Endothelial cell of umbilical vein (primary cell): ENCODE measurements around the gene CAMTA1.

ENCODE experiments used
- CTCF ChIP-seq, 2 donors: IDR thresholded peaks; 1 replicate in 1 of 2; 2 replicates in 1 of 2; pipeline ENCODE4 v1.5.1; 2011; ENCODE audit warnings: low read length in 2 of 2, mild to moderate bottlenecking in 2 of 2, moderate library complexity in 2 of 2, control low read depth in 1 of 2, inconsistent platforms in 1 of 2, low read depth in 1 of 2; ENCODE audit not compliant: insufficient read depth in 1 of 2; ENCODE audit errors: extremely low read depth in 1 of 2
- EZH2 ChIP-seq: IDR thresholded peaks from 2 replicates; pipeline ENCODE4 v1.6.1; 2012; ENCODE audit warnings: borderline replicate concordance, low read depth, mild to moderate bottlenecking, moderate library complexity, low read length, inconsistent platforms; ENCODE audit not compliant: severe bottlenecking
- JUN ChIP-seq: IDR thresholded peaks from 2 replicates; pipeline ENCODE4 v1.6.1; 2011; ENCODE audit warnings: borderline replicate concordance, low read depth; ENCODE audit not compliant: insufficient read length, insufficient read depth
- MAX ChIP-seq: IDR thresholded peaks from 2 replicates; pipeline ENCODE4 v1.6.1; 2011; ENCODE audit not compliant: insufficient read depth, insufficient read length
- POLR2A ChIP-seq: IDR thresholded peaks from 2 replicates; pipeline ENCODE4 v1.6.1; 2012; ENCODE audit warnings: low read depth, mild to moderate bottlenecking, control low read depth, low read length
- POLR2AphosphoS5 ChIP-seq: IDR thresholded peaks from 2 replicates; pipeline ENCODE4 v1.6.1; 2012; ENCODE audit warnings: low read depth, mild to moderate bottlenecking, control low read depth, low read length, moderate library complexity; ENCODE audit not compliant: insufficient read depth

- no peak for TF ChIP-seq MAX
- no peak for TF ChIP-seq CTCF (IDR thresholded peaks at IDR 0.05; ENCODE audit: extremely low read depth in 1 of 2, insufficient read depth in 1 of 2, low read depth in 1 of 2, low read length in 2 of 2)
- no peak for TF ChIP-seq POLR2A
- no peak for TF ChIP-seq JUN
- TF ChIP-seq POLR2AphosphoS5 = no peak
- TF ChIP-seq EZH2 = no peak
Observed at GRCh38 chr1:7407544-7407895, 622.3 kb downstream of the CAMTA1 start.
